NCI-H1436 (cell line): ENCODE measurements around the gene HIPK4.
"Not testable (repeated sequence)": the region's sequence is repeated elsewhere in the genome, so short reads cannot be mapped to it uniquely, and the experiment has no call there.

Source experiments
- DNase-seq: peaks from one replicate; lab custom pipeline; 2025; lab: John Stamatoyannopoulos, UW

Gene HIPK4

DNA sequence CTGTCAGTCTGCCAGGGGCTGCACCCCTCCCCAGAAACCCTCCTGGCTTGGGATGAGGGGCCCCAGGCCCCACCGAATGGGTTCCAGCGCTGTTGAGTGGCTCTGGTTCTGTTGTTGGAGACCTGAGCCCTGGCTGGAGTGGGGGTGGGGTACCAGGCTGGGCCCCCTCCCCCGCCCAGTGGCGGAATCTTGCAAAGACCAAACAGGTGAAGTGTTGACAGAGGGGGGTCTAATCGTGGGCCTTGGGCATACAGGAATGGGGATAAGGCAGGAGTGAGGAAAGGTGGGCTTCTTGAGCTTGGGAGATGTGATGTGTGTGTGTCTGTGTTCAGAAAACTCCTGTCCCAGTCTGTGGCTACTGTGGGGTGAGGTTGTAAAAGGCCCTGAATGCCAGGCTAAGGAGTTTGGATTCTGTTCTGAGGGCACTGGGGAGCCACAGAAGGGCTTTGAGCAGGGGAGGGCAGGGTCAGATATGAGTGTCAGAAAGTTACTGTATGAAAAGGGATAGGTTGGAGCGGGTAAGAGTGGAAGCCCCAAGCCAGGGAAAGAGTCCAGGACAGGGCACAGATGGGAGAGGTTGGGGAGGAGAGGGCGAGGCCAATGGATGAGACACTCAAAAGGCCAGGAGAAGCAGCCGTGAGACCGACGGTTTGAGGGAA lies at the start of gene HIPK4:
TSS of gene HIPK4 (minus strand) at position 98 of the 659 bp plus-strand sequence. CDS start 279 bp downstream, outside the sequence.
- no peak for DNase-seq

DNA sequence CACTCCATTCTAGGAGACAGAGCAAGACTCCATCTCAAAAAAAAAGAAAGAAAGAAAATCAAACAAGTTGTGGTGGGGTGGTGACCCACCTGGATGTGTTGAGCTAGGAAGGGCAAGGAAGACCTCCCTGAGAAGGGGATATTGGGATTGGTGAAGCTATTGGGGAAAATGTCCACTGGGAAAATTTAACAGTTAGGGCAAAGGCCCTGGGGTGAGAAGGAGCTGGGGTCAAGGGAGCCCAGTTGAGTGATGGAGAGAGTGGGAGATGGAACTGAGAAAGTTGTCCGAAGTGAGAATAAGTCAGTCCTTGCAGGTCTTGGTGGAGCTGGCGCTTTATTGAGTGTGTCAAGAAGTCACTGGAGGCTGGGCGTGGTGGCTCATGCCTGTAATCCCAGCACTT lies 48.3 kb upstream of the HIPK4 start:
- no peak for DNase-seq

- peak; percentile 75 for DNase-seq
Measured at GRCh38 chr19:40433391-40434216, 43.6 kb upstream of the HIPK4 start.

GRCh38 chr19:40432760-40433159 lies 42.8 kb upstream of the HIPK4 start:
- not testable (repeated sequence) for DNase-seq

- DNase-seq, result no peak
Measured at GRCh38 chr19:40431698-40432097, 41.7 kb upstream of the HIPK4 start.

- DNase-seq, result not testable (repeated sequence)
Measured at GRCh38 chr19:40430242-40430641, 40.3 kb upstream of the HIPK4 start.

DNA sequence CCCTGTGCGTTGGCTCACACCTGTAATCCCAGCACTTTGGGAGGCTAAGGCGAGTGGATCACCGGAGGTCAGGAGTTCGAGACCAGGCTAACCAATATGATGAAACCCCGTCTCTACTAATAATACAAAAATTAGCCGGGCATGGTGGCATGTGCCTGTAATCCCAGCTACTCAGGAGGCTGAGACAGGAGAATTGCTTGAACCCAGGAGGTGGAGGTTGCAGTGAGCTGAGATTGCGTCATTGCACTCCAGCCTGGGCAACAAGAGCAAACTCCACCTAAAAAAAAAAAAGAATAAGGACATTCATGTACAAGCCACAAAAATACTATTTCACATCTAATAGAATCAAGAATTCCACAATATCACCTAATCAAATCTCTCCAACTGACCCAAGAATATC lies 38.2 kb upstream of the HIPK4 start:
- not testable (repeated sequence) for DNase-seq

DNA sequence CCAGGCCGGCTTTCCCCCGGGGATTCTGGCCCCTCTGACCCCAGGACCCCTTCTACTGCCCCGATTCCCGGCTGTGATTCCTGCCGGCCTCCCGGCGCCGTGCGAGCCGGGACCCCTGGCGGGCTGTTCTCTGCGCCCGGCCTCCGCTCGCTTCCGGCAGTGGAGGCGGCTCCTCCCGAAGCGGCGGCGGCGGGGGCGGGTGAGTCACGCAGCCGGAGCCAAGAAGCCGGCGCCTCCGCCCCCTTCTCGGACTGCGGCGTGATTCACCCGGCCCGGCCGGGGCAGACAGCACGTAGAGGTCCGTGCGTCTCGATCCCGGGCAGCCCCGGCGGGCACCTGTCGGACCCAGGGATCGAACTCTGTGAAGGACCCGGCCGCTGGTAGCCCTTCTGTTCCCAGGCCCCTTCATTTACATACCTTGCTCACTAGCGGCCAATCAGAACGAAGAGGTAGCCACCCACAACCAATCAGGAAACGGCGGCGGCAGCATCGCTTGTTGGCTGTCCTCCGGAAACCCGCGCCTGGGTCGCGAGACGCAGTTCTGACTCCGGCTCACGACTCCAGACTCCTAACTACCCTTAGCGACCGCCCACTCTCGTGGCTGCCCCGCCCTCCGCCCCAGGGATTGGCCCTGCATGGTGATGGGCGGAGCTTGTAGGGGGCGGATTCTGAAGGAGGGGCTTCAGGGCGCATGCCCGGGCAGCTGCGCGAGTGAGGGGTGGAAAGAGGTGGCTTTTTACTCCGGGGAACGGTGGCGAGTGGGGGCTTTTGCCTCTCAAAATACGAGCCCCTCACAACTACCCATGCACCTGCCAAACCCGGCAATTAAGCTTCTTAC lies 35.7 kb upstream of the HIPK4 start, which contains the start of gene SERTAD1:
TSS of gene SERTAD1 (minus strand) at position 543 of the 838 bp plus-strand sequence. CDS start 2,446 bp downstream, outside the sequence.
- peak; percentile 98 for DNase-seq

DNA sequence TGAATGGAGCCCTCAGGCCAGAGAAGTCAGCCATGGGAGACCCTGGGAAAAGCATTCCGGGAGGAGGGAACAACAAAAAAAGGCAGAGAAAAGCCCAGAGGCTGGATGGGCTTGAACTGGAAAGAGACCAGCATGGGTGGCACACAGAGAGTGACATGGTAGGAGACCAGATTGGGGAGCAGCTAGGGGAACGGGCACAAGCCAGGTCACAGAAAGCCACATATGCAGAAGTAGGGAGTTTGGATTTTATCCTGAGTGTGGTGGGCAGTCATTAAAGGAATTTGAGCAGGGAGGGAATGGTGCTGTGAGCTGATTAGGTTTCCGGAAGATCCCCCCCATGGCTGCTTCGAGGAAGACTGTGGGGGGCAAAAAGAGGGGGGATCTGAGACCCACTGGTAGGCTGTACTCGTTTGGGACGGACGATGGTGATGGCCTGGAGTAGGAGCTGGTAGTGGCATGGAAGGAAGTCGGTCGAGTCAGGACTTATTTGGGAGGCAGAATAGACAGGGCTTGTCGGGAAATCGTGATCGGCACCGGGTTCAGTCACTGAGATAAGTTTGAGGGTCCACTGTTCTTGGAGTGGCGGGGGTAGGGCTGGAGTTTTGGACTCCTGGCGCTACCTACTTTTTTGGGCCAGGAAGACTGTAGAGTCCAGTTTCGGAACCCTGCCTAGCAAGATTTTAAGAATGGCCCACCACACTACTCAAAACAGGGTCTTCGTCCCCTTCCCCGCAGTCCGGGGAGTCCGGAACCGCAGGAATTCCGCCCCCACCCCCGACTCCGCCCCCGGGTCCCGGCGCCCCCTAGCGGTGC lies 34.9 kb upstream of the HIPK4 start:
- no peak for DNase-seq

GRCh38 chr19:40423938-40424337 lies 34.0 kb upstream of the HIPK4 start:
- DNase-seq, result no peak

DNA sequence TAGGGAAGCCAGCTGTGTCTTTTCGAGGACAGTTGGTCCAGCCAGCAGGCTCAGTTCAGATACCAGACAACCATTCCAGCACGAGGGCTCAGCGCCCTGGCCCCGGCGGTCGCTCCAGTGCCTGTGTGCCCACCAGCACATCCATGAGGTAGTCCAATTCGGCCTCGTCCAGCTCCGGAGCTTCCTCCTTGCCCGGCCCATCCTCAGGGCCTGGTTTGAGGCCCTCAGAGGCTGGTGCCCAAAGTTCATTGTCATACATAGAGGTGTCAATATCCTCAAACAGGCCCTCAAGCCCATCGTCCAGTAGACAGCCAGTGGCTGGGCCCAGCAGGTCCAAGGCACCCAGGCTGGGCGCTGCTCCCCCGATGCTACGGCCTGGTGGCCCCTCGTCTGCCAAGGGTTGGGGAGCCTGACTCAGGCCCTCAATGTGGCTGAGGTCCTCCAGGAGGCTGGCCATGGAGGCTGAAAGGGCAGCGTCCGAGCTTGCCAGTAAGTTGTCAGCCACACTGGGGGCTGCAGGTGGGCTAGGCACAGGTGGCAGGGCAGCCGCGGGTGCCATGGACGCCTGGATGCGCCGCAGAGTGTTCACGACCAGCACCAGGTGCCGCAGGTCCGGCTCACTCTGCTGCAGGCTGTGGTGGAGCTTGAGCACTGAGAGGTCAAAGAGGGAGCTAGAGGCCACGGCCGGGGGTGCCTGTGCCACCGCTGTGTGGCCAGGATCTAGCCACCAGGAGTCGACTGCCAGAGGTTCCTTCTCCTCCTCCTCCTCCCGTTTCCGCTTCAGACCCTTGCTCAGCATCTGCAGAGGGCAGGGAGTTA lies 33.0 kb upstream of the HIPK4 start:
- DNase-seq, result no peak

- DNase-seq, result no peak
Measured at GRCh38 chr19:40421993-40422747, 32.2 kb upstream of the HIPK4 start.

DNA sequence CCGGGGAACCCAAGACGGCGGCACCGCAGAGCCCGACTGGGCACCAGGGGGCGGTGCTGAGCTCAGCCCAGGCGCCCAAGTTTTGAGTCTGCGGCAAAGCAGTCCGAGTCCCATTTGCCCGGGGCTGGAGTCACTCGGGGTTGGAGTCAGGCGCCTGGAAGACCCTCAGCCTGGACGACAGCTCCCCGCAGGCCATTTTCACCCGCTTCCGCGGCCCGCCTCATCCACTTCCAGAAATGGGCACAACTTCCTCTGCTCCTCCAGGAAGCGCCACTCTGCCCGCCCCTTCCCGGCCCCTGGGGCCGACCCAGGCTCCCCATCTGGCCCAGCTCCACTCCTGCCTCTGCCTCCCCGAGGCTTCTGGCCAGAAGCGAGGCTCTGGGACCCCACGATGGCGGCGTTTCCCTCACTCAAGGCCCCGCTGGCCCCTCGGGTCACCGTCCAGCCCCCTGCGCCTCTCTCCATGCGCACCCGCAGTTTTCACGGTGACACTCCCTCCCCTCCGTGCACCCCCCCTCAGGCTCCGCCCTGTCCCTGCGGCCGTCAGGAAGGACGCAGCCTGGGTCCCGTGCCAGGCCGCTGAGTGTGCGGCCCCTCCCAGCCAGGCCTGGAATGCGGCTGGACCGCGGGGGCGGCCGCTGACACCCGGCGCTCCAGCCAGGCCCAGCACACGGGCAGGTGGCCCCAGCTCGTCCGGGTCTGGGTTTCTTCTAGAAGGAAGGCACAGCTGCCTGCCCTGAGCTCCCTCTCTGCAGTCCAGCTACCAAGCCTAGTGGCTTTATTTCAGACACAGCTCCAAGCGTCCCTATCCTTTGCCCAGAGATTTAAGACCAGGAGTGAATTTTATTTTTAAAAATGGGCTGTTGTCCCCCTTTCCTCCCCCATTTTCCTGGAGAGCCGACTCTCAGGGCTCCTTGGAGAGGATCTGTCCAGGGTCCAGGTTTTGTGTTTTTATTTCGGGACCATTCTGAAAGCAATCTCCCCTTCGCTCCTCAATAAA lies 31.1 kb upstream of the HIPK4 start:
- peak; percentile 32 for DNase-seq

- DNase-seq, result no peak
Measured at GRCh38 chr19:40420451-40420765, 30.4 kb upstream of the HIPK4 start.

GRCh38 chr19:40419780-40420179 lies 29.8 kb upstream of the HIPK4 start:
- no peak for DNase-seq

DNA sequence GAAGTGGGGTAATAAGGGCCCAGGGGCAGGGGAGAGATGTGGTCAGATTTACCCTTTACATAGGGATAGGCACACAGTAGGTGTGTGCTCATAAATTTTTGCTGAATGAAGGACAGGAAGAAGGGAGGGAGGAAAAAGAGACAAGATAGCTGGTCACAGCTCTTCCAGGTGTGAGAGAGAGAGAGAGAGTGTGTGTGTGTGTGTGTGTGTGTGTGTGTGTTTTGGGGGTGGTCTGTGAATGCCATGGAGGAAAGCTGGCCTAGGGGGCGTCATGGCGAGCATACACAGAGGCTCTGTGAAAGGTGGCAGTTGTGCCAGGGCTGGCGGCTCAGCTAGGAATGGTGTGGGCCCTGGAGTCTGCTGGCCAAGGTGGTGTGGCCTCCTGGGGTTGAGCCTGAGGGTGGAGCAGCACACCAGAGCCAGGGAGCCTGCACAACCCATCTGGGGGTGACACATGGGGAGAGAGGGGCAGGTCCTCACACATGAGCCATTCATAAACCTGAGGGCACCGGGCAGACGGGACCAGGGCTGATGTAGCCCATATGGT lies 29.2 kb upstream of the HIPK4 start:
- no peak for DNase-seq

GRCh38 chr19:40418040-40418439 lies 28.1 kb upstream of the HIPK4 start:
- DNase-seq, result no peak

GRCh38 chr19:40417643-40417981 lies 27.6 kb upstream of the HIPK4 start:
- DNase-seq, result no peak
